ENCODE results near the gene SLC12A7.

DNA sequence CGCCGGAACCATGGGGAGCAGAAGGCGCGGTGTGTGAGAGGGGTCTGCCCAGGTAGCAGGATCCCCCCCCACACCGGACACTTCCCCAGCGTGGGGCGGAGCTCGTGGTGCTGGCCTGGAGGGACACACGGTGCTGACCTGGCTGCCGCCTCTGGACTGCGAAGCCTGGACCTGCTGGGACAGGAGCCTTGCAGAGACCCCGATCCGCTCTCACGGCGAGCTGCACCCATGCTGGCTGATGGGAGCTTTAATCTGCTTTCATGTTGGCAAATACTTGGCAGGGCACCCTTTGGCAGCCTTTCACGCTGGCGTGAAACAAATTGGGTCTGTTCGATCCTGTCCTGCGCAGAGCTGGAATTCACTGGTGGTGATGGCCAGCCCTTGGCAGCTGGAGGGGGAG lies 95.8 kb downstream of the SLC12A7 start:
- TF ChIP-seq, protein P1, sequence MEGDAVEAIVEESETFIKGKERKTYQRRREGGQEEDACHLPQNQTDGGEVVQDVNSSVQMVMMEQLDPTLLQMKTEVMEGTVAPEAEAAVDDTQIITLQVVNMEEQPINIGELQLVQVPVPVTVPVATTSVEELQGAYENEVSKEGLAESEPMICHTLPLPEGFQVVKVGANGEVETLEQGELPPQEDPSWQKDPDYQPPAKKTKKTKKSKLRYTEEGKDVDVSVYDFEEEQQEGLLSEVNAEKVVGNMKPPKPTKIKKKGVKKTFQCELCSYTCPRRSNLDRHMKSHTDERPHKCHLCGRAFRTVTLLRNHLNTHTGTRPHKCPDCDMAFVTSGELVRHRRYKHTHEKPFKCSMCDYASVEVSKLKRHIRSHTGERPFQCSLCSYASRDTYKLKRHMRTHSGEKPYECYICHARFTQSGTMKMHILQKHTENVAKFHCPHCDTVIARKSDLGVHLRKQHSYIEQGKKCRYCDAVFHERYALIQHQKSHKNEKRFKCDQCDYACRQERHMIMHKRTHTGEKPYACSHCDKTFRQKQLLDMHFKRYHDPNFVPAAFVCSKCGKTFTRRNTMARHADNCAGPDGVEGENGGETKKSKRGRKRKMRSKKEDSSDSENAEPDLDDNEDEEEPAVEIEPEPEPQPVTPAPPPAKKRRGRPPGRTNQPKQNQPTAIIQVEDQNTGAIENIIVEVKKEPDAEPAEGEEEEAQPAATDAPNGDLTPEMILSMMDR (IDR thresholded peaks at IDR 0.05), result no peak
- TF ChIP-seq POLR2A (IDR thresholded peaks at IDR 0.05), result no peak

All from right lobe of liver (tissue), 4 donors.